ENCODE results near the gene TXNRD2.

The TXNRD2 gene

GRCh38 chr22:19870153-19871022 is 71.2 kb downstream of the TXNRD2 start:
- no peak for DNase-seq (ENCODE audit: insufficient read length, low spot score)
- no peak for FAIRE-seq

GRCh38 chr22:19869497-19870152 is 72.0 kb downstream of the TXNRD2 start:
- FAIRE-seq, result no peak
- no peak for DNase-seq (ENCODE audit: insufficient read length, low spot score)

GRCh38 chr22:19868773-19869471 is 72.7 kb downstream of the TXNRD2 start:
- FAIRE-seq (no peak), DNase-seq (ENCODE audit: insufficient read length, low spot score) (no peak)

GRCh38 chr22:19868333-19868732 is 73.3 kb downstream of the TXNRD2 start:
- no peak for DNase-seq (ENCODE audit: insufficient read length, low spot score)
- no peak for FAIRE-seq

GRCh38 chr22:19867617-19868016 is 74.0 kb downstream of the TXNRD2 start:
- FAIRE-seq (no peak), DNase-seq (ENCODE audit: insufficient read length, low spot score) (no peak)

GRCh38 chr22:19866665-19867009 is 75.0 kb downstream of the TXNRD2 start:
- no peak for FAIRE-seq
- DNase-seq (ENCODE audit: insufficient read length, low spot score), result no peak

- FAIRE-seq (no peak), DNase-seq (ENCODE audit: insufficient read length, low spot score) (no peak)
Observed at GRCh38 chr22:19865141-19865829, 76.3 kb downstream of the TXNRD2 start.

GRCh38 chr22:19864538-19865106 is 77.0 kb downstream of the TXNRD2 start:
- DNase-seq (ENCODE audit: insufficient read length, low spot score) (no peak), FAIRE-seq (no peak)

- FAIRE-seq (no peak), DNase-seq (ENCODE audit: insufficient read length, low spot score) (no peak)
Observed at GRCh38 chr22:19863571-19863970, 78.0 kb downstream of the TXNRD2 start.

- FAIRE-seq (no peak), DNase-seq (ENCODE audit: insufficient read length, low spot score) (no peak)
Observed at GRCh38 chr22:19862619-19863246, 78.9 kb downstream of the TXNRD2 start.

- no peak for FAIRE-seq
- no peak for DNase-seq (ENCODE audit: insufficient read length, low spot score)
Observed at GRCh38 chr22:19859861-19860510, 81.6 kb downstream of the TXNRD2 start.

GRCh38 chr22:19857382-19857781 is 84.2 kb downstream of the TXNRD2 start:
- DNase-seq (ENCODE audit: insufficient read length, low spot score) (no peak), FAIRE-seq (no peak)

- DNase-seq (ENCODE audit: insufficient read length, low spot score) (no peak), FAIRE-seq (no peak)
Observed at GRCh38 chr22:19855504-19856409, 85.9 kb downstream of the TXNRD2 start.

- DNase-seq (ENCODE audit: insufficient read length, low spot score) (peak; percentile 94), FAIRE-seq (peak; percentile 99)
Observed at GRCh38 chr22:19854778-19855503, 86.7 kb downstream of the TXNRD2 start, which contains the start of the genes GNB1L and RTL10. Gene GNB1L (minus strand): TSS chr22:19854874. CDS start chr22:19821355, 33,519 bp downstream. Gene RTL10 (minus strand): TSS chr22:19854874. CDS start chr22:19852261, 2,613 bp downstream.

- DNase-seq (ENCODE audit: insufficient read length, low spot score), result no peak
- FAIRE-seq, result no peak
Observed at GRCh38 chr22:19853879-19854777, 87.5 kb downstream of the TXNRD2 start.

GRCh38 chr22:19853058-19853878 is 88.3 kb downstream of the TXNRD2 start:
- FAIRE-seq, result no peak
- DNase-seq (ENCODE audit: insufficient read length, low spot score), result no peak

All from HTR-8/SVneo (cell line).